HG03521 (cell line): ENCODE data around the gene DTD1.
"Not testable (repeated sequence)": the region's sequence is repeated elsewhere in the genome, so short reads cannot be mapped to it uniquely, and the experiment has no call there.

Experiments used
- ATAC-seq: cut with Tn5 transposase; IDR thresholded peaks from one replicate; pipeline ENCODE4 v1.9.1; 2021; ENCODE audit warnings: mild to moderate bottlenecking, moderate library complexity; ENCODE audit not compliant: unreplicated experiment

DTD1 gene

GRCh38 chr20:18783385-18783959, 195.6 kb downstream of the DTD1 start:
- no peak for ATAC-seq

- ATAC-seq = not testable (repeated sequence)
Observed at GRCh38 chr20:18787046-18787445, 199.2 kb downstream of the DTD1 start.

GRCh38 chr20:18788021-18788420, 200.2 kb downstream of the DTD1 start:
- no peak for ATAC-seq

- no peak for ATAC-seq
Observed at GRCh38 chr20:18790787-18791186, 202.9 kb downstream of the DTD1 start.

GRCh38 chr20:18793625-18794427, 206.0 kb downstream of the DTD1 start:
- peak; percentile 98 for ATAC-seq

GRCh38 chr20:18794428-18794787, 206.6 kb downstream of the DTD1 start:
- ATAC-seq = no peak

GRCh38 chr20:18795366-18795765, 207.5 kb downstream of the DTD1 start:
- no peak for ATAC-seq

- ATAC-seq = no peak
Observed at GRCh38 chr20:18796282-18796833, 208.5 kb downstream of the DTD1 start.

GRCh38 chr20:18801516-18801915, 213.7 kb downstream of the DTD1 start:
- no peak for ATAC-seq

GRCh38 chr20:18802012-18802634, 214.3 kb downstream of the DTD1 start:
- ATAC-seq = no peak

GRCh38 chr20:18805881-18806280, 218.0 kb downstream of the DTD1 start:
- ATAC-seq = no peak

- ATAC-seq = no peak
Observed at GRCh38 chr20:18808712-18809111, 220.9 kb downstream of the DTD1 start.

GRCh38 chr20:18811186-18811585, 223.3 kb downstream of the DTD1 start:
- ATAC-seq = no peak

- no peak for ATAC-seq
Observed at GRCh38 chr20:18811904-18812303, 224.1 kb downstream of the DTD1 start.

- no peak for ATAC-seq
Observed at GRCh38 chr20:18813483-18813882, 225.6 kb downstream of the DTD1 start, which contains the start of gene SCP2D1. Gene SCP2D1, plus strand, starts transcription at chr20:18813783. Its CDS starts 33 bp downstream, at chr20:18813816.

GRCh38 chr20:18815194-18815942, 227.5 kb downstream of the DTD1 start:
- ATAC-seq = no peak
